HG02970 (cell line): ENCODE measurements around the gene RGL1.

Source experiments
- ATAC-seq: cut with Tn5 transposase; IDR thresholded peaks from one replicate; pipeline ENCODE4 v1.9.1; 2021; ENCODE audit warnings: mild to moderate bottlenecking, moderate library complexity, moderate number of reproducible peaks; ENCODE audit not compliant: unreplicated experiment, low FRiP score

The RGL1 gene

DNA sequence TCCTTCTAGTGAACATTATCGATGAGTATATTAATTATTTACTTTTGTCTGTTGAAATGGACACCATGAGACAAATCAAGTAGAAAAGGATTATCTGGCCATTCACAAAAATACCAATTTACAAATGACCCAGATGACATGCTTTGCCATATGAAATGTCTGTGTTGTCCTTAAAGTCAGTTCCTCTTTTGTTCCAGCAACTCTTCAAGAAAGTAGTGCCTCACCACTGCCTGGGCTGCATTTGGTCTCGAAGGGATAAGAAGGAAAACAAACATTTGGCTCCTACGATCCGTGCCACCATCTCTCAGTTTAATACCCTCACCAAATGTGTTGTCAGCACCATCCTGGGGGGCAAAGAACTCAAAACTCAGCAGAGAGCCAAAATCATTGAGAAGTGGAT is 79.6 kb downstream of the RGL1 start:
- no peak for ATAC-seq

DNA sequence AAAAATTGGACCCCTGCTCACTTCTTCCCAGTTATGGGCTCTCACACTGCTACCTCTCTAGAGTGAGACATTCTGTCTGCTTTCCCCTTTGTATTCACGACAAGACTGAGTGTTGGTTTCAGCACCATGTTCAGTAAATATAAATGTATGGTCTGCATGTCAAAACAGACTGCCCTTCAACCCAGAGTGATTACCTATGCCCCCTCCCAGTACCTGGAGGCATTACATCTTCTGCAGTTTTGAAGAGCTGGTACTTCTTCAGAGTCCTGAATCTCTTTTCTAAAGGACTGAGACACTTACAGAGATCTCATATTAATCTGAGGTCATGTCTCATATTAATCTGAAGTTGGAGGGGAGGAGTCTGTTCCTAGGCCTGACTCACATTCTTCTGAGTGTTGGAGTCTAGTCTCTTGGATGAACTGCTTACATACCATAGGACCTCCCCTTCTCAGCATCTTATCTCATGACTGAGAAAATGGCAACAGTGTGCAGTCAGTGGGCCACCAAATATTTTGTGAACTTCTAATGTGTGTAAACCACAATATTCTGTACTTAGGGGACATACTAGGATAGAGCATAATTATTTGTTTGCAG is 80.3 kb downstream of the RGL1 start:
- no peak for ATAC-seq

- ATAC-seq, result no peak
These were observed 81.3 kb downstream of the RGL1 start for GRCh38 chr1:183886083-183886828.

- no peak for ATAC-seq
These were observed 81.9 kb downstream of the RGL1 start for GRCh38 chr1:183886853-183887252.

DNA sequence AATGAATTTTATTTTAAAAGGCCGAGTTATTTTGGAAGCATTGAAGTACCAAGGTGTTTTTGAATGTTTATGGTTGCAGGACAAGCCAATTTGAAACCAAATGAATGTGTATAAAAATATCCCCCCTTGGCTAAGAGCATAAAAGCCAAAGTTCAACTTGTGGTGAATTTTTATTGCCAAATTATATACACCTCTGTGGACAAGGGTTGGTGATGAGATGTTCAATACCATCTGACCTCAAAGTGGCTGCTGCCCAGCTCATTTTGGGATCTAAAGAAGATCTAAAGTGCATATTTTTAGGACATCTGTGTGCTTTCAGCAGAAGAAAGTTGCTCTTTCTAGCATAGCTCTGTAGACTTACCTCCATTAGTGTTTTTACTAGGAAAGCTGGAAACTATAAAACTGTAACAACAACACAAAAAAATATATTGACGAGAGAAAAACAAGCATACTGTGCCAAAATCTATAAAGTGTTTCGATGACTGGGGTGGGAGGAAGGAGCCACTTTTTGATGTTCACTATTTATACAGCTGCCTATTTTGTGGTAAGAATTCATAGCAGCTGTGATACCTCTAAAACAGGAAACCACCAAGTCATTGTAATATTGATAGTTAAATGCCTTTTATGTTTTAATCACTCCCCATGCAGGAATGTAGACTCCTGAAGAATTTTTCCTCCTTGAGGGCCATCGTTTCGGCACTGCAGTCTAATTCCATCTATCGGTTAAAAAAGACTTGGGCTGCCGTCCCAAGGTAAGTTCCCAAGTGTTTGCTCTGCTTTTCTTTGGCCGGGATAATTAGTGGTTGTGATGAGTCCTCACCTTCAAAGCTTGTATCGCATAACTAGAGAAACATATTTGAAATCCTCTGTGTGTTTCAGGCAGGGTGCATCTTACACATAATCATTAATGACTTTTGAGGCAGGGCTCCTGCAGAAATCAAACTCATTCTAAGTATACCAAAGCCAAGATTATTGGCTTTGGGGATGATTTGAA is 83.2 kb downstream of the RGL1 start:
- ATAC-seq, result no peak

GRCh38 chr1:183889095-183889494 is 84.2 kb downstream of the RGL1 start:
- no peak for ATAC-seq

- no peak for ATAC-seq
These were observed 86.4 kb downstream of the RGL1 start for GRCh38 chr1:183891158-183891856.

- no peak for ATAC-seq
These were observed 87.5 kb downstream of the RGL1 start for GRCh38 chr1:183892351-183892793.

- no peak for ATAC-seq
These were observed 88.8 kb downstream of the RGL1 start for GRCh38 chr1:183893561-183894289.

- ATAC-seq, result no peak
These were observed 89.3 kb downstream of the RGL1 start for GRCh38 chr1:183894290-183894565.

DNA sequence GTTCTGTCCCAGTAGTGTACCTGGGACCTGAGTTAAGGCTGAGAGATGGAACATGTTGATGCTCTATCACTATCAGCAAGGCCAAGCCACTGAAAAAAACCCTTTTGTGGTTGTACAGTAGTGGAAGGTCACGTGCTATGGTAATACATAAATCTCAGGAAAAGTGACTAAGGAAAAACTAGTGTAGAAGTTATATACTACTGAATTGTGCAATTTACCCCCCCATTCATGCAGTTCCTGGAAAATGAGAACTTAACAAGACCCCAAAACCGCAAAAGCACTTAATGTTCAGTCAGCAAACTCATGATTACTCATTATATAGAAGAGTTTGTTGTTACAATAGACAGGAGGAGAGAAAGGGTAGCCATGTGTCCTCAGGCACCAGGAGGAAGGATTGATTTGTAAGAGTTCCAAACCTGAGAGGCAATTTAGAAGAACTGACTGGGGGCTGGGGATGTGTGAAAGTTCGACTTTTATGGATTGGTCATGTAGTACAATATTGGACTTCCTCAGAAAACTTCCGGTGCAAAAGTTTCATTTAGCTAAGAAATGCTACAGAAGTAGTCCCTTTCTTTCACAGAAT is 91.6 kb downstream of the RGL1 start:
- ATAC-seq, result no peak

DNA sequence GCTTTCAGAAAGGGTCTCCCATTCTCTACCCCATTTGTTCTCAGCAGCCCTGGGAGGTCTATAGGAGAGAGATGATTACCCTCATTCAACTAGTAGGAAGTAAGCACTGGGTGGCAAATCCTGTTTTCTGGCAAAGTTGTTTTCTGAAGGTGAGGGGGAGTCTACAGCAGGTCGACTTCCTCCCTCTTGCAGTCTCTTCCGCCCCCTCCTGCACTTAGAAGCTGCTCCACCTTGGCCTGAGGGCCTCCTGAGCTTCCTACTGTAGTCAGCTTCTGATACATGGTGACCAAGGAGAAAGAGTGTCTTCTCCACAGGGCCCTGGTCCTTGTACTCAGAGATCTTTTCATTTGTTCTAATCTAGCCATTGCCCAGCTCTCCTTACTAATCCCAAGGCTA is 93.1 kb downstream of the RGL1 start:
- no peak for ATAC-seq

DNA sequence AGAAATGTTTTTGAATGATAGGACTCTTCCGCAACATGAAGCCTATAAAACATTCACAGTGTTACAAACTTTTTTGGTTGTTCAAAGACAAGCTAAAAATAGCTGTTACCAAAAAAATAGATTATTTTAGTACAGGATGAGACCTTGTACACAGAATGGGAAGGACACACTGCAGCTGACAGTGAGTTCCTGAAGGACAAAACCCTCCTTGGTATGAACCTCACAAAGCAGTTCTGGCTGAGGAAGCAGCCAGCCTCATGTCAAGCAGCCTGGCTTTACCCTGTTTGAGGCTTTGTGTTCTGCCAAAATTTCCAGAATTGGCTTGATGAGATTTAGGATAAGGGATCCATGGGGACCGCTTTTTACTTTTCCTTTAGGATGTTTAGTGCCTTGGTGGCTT is 93.7 kb downstream of the RGL1 start:
- no peak for ATAC-seq

DNA sequence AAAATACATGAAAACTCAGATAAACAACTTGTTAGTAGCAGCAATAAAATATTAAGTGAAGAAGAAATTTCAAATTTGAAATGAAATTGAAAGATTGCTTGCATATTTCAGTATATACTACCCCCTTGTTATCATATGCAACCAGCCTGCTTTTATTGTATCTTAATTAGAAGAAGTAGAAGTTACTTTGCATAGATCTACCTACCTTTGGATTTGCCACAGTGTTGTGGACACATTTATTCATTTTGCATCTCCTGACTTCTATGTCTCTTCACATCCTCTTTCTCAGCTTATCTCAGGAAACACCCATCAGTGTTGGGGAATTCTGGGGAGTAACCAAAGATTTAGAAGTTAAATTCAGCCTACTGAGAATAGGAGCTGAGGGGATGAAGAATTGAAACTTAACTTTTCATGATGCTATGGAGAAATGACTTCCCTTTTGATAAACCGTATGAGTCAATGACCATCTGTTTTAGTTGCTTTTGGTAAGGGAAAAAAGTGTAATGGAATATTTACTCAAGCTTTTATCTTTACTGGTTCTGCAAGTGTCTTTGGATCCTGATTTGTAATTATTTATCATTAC is 96.9 kb downstream of the RGL1 start:
- no peak for ATAC-seq

- ATAC-seq, result no peak
These were observed 98.2 kb downstream of the RGL1 start for GRCh38 chr1:183903101-183903500.

DNA sequence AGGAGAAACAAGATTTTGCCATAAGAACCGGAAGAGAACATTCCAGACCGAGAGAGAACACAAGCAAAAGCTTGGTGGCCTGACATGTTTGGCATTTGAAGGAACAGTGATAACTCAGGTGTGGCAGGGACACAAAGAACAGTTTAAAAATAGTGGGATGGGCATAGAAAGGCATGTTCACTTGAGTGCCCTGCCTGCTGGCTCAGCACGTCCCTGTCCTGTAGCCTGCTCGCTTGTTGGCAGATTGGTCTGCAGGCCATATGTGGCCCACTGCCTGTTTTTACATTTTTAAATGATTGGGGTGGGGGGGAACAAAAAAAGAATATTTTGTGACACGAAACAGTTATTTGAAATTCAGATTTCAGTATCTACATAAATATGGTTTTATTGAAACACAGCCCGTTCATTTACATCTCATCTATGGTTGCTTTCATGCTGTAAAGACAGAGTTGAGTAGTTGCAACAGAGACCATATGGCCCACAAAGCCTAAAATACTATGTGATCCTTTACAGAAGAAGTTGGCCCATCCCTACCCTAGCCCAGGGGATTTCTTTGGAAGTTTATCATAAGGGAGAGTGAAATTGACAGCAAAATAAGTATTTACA is 100.7 kb downstream of the RGL1 start:
- ATAC-seq, result no peak

DNA sequence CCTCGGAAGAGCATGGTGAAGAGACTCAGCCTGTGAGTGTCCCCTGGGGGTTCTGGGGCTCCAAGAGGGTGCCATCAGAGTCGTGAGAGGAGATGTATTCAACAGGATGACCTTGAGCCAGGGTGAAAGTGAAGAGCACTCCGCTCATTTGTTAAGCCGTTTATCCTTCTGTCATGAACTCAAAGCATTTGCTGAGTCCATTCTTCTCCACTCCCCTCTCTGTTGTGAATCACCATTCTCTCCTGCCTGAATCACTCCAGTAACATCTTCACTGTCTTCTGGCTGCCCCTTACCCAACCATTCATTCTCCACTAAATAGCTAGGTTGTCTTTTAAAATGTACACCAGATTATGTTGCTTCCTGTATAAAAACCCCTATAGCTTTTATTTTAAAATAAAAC is 102.2 kb downstream of the RGL1 start:
- ATAC-seq, result no peak

GRCh38 chr1:183908079-183908478 is 103.2 kb downstream of the RGL1 start:
- no peak for ATAC-seq

GRCh38 chr1:183909672-183910071 is 104.8 kb downstream of the RGL1 start:
- no peak for ATAC-seq
